Stimulated activated CD8-positive, alpha-beta memory T cell treated with anti-CD3 and anti-CD28 coated beads, Interleukin-4, amount 100 ng/mL, for 4 hours (primary cell): Measurements from ENCODE around the gene DLGAP1.
"Not testable (repeated sequence)": the region's sequence is repeated elsewhere in the genome, so short reads cannot be mapped to it uniquely, and the experiment has no call there.

ENCODE experiments used
- DNase-seq, 2 donors: peaks; one replicate each; pipeline ENCODE4 v3.0.0-alpha.2; 2020; ENCODE audit warnings: low read depth in 2 of 2, low spot score in 1 of 2

Gene DLGAP1

GRCh38 chr18:4455113-4455811, at the start of gene DLGAP1:
Gene DLGAP1 (minus strand): TSS chr18:4455307.
- no peak for DNase-seq

GRCh38 chr18:4494703-4495284, 39.7 kb upstream of the DLGAP1 start:
- not testable (repeated sequence) for DNase-seq

- no peak for DNase-seq
These were observed 13.4 kb upstream of the DLGAP1 start for GRCh38 chr18:4468511-4468910.

- DNase-seq: no peak
These were observed 482 bp downstream of the DLGAP1 start for GRCh38 chr18:4454537-4455112.

GRCh38 chr18:4453874-4454536, 1.1 kb downstream of the DLGAP1 start:
- no peak for DNase-seq

GRCh38 chr18:4453567-4453873, 1.6 kb downstream of the DLGAP1 start:
- no peak for DNase-seq

GRCh38 chr18:4450065-4450658, 4.9 kb downstream of the DLGAP1 start:
- no peak for DNase-seq

GRCh38 chr18:4445902-4446301, 9.2 kb downstream of the DLGAP1 start:
- no peak for DNase-seq

GRCh38 chr18:4444306-4444705, 10.8 kb downstream of the DLGAP1 start:
- DNase-seq: no peak

GRCh38 chr18:4441098-4441497, 14.0 kb downstream of the DLGAP1 start:
- no peak for DNase-seq

- no peak for DNase-seq
These were observed 16.2 kb downstream of the DLGAP1 start for GRCh38 chr18:4438938-4439337.

- no peak for DNase-seq
These were observed 21.4 kb downstream of the DLGAP1 start for GRCh38 chr18:4433717-4434116.

GRCh38 chr18:4430836-4431235, 24.3 kb downstream of the DLGAP1 start:
- DNase-seq: no peak

GRCh38 chr18:4417714-4418113, 37.4 kb downstream of the DLGAP1 start:
- DNase-seq: no peak

- DNase-seq: no peak
These were observed 38.1 kb downstream of the DLGAP1 start for GRCh38 chr18:4416976-4417375.

GRCh38 chr18:4412286-4412685, 42.8 kb downstream of the DLGAP1 start:
- no peak for DNase-seq

- DNase-seq: no peak
These were observed 48.3 kb downstream of the DLGAP1 start for GRCh38 chr18:4406856-4407255.

GRCh38 chr18:4405965-4406364, 49.1 kb downstream of the DLGAP1 start:
- no peak for DNase-seq

- no peak for DNase-seq
These were observed 51.3 kb downstream of the DLGAP1 start for GRCh38 chr18:4403836-4404235.

GRCh38 chr18:4400911-4401310, 54.2 kb downstream of the DLGAP1 start:
- DNase-seq: no peak

GRCh38 chr18:4399929-4400328, 55.2 kb downstream of the DLGAP1 start:
- DNase-seq: no peak

GRCh38 chr18:4394700-4395099, 60.4 kb downstream of the DLGAP1 start:
- no peak for DNase-seq
